ENCODE results near the gene FCAMR.

DNA sequence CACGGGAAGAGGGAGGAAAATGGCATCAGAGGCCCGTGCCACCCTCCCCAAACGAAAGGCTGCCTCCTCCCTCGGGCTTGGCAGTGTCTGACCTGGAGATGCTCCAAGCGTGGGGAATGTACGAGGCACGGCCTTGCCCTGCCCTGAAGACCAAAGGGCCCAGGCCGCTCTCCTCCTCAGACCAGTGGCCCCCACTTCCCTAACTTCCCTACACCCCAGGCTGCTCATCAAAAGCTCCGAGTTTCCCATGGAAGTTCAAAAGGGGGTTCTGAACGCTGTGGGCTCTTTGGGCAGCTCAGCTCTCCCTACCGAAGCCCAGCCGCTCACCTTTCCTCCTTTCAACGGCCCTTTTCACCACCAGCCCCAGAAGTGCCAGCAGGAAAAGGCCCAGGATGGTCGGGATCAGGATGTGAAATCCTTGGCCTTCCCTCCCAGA is 60.4 kb downstream of the FCAMR start:
- TF ChIP-seq POLR2AphosphoS5 (IDR thresholded peaks at IDR 0.05; ENCODE audit: low read depth, low read length) (no peak), POLR2A (IDR thresholded peaks at IDR 0.05; ENCODE audit: low read depth, low read length) (no peak)

Data from GM12892 (cell line).